A549 (cell line): ENCODE measurements around the gene CERS2.

Source experiments
- EP300 ChIP-seq, 2 experiments: fragments of >200 bp; sonication (Bioruptor Twin); formaldehyde crosslinking; IDR thresholded peaks; 2 replicates in 1 of 2; 3 replicates in 1 of 2; pipeline ENCODE4 v1.6.1; 2016 to 2017
- JUNB ChIP-seq: fragments of >200 bp; sonication (Bioruptor Twin); formaldehyde crosslinking; IDR thresholded peaks from 2 replicates; pipeline ENCODE4 v1.6.1; 2016
- POLR2A ChIP-seq: IDR thresholded peaks from 2 replicates; pipeline ENCODE4 v1.6.1; 2012; ENCODE audit warnings: mild to moderate bottlenecking, low read length
- RARB ChIP-seq: fragments of 250-450 bp; sonication (Bioruptor Pico); IDR thresholded peaks from 2 replicates; pipeline ENCODE4 v1.8.0; 2021; ENCODE audit warnings: mild to moderate bottlenecking, moderate library complexity
- ZSCAN20 ChIP-seq: fragments of 250-450 bp; sonication (Bioruptor Pico); IDR thresholded peaks from 2 replicates; pipeline ENCODE4 v1.8.0; 2022; ENCODE audit warnings: mild to moderate bottlenecking, moderate library complexity
- TF ChIP-seq, protein P1 (sequence below): fragments of 450-650 bp; IDR thresholded peaks from 2 replicates; pipeline ENCODE4 v1.6.1; 2014; ENCODE audit warnings: antibody characterized with exemption
- TF ChIP-seq, protein P2 (sequence below): fragments of >200 bp; sonication (Bioruptor Twin); formaldehyde crosslinking; IDR thresholded peaks from 3 replicates; pipeline ENCODE4 v1.5.1; 2016
- TF ChIP-seq, protein P3 (sequence below): fragments of 150-350 bp; IDR thresholded peaks from 2 replicates; pipeline ENCODE4 v1.6.1; 2014; ENCODE audit warnings: low read depth, mild to moderate bottlenecking, low read length

DNA sequence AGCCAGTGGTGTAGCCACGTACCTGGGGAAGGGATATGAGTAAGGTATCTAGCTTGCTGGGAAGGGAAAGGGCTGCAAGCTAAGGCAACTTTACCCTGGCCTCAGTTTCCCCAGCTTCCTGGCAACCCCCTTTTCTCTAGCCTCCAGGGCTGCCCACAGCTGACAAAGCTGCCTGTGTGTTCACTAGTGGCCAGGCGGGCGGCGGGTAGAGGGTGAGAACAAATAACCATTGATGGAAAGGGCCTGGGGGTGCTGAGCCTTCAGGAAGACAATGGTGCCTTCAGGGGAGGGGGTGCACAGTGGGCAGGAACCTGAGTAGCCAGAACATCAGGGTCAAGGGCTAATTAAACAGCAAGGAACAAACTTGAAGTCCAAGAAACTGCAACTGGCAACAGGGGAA lies 6.1 kb downstream of the CERS2 start:
- TF ChIP-seq ZSCAN20 (no peak), JUNB (no peak), POLR2A (no peak), RARB (CRISPR knock-in tag) (no peak), EP300 (IDR thresholded peaks at IDR 0.05) (no peak)
- TF ChIP-seq, protein P1, sequence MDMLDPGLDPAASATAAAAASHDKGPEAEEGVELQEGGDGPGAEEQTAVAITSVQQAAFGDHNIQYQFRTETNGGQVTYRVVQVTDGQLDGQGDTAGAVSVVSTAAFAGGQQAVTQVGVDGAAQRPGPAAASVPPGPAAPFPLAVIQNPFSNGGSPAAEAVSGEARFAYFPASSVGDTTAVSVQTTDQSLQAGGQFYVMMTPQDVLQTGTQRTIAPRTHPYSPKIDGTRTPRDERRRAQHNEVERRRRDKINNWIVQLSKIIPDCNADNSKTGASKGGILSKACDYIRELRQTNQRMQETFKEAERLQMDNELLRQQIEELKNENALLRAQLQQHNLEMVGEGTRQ = no peak
- TF ChIP-seq, protein P2, sequence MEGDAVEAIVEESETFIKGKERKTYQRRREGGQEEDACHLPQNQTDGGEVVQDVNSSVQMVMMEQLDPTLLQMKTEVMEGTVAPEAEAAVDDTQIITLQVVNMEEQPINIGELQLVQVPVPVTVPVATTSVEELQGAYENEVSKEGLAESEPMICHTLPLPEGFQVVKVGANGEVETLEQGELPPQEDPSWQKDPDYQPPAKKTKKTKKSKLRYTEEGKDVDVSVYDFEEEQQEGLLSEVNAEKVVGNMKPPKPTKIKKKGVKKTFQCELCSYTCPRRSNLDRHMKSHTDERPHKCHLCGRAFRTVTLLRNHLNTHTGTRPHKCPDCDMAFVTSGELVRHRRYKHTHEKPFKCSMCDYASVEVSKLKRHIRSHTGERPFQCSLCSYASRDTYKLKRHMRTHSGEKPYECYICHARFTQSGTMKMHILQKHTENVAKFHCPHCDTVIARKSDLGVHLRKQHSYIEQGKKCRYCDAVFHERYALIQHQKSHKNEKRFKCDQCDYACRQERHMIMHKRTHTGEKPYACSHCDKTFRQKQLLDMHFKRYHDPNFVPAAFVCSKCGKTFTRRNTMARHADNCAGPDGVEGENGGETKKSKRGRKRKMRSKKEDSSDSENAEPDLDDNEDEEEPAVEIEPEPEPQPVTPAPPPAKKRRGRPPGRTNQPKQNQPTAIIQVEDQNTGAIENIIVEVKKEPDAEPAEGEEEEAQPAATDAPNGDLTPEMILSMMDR = no peak
- TF ChIP-seq, protein P3, sequence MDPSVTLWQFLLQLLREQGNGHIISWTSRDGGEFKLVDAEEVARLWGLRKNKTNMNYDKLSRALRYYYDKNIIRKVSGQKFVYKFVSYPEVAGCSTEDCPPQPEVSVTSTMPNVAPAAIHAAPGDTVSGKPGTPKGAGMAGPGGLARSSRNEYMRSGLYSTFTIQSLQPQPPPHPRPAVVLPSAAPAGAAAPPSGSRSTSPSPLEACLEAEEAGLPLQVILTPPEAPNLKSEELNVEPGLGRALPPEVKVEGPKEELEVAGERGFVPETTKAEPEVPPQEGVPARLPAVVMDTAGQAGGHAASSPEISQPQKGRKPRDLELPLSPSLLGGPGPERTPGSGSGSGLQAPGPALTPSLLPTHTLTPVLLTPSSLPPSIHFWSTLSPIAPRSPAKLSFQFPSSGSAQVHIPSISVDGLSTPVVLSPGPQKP = no peak
